NOMO-1 (cell line): Measurements from ENCODE around the gene RNF224.
"Not testable (repeated sequence)": the region's sequence is repeated elsewhere in the genome, so short reads cannot be mapped to it uniquely, and the experiment has no call there.

ENCODE experiments used
- DNase-seq, 2 experiments: peaks; one replicate each; lab custom pipeline; 2025; ENCODE audit not compliant: unreplicated experiment in 2 of 2; lab: John Stamatoyannopoulos, UW

The RNF224 gene

GRCh38 chr9:137236936-137237421 lies 9.7 kb downstream of the RNF224 start:
- DNase-seq = no peak

- no peak for DNase-seq
Observed at GRCh38 chr9:137237759-137238726, 10.7 kb downstream of the RNF224 start.

- not testable (repeated sequence) for DNase-seq
Observed at GRCh38 chr9:137239541-137240200, 12.4 kb downstream of the RNF224 start.

GRCh38 chr9:137240318-137240840 lies 13.1 kb downstream of the RNF224 start:
- DNase-seq = peak; percentile 85 to 88

GRCh38 chr9:137240841-137241489 lies 13.7 kb downstream of the RNF224 start, which contains the start of gene TUBB4B:
TUBB4B (plus strand) TSS chr9:137241287; CDS start chr9:137241361, 74 bp downstream.
- peak; percentile 100 for DNase-seq

- peak; percentile 47 to 74 for DNase-seq
Observed at GRCh38 chr9:137241490-137242268, 14.4 kb downstream of the RNF224 start.

- no peak for DNase-seq
Observed at GRCh38 chr9:137242269-137243203, 15.2 kb downstream of the RNF224 start.

- DNase-seq = not testable (repeated sequence)
Observed at GRCh38 chr9:137243266-137243625, 15.9 kb downstream of the RNF224 start.

GRCh38 chr9:137243626-137244485 lies 16.6 kb downstream of the RNF224 start:
- no peak for DNase-seq

- DNase-seq = no peak
Observed at GRCh38 chr9:137244486-137245449, 17.5 kb downstream of the RNF224 start.

- no peak for DNase-seq
Observed at GRCh38 chr9:137245450-137246421, 18.4 kb downstream of the RNF224 start.

- DNase-seq = no peak
Observed at GRCh38 chr9:137247135-137247915, 20.0 kb downstream of the RNF224 start.

- DNase-seq = no peak
Observed at GRCh38 chr9:137247916-137248175, 20.5 kb downstream of the RNF224 start.

- DNase-seq = no peak
Observed at GRCh38 chr9:137250329-137251193, 23.3 kb downstream of the RNF224 start.

- DNase-seq = no peak
Observed at GRCh38 chr9:137251194-137251461, 23.8 kb downstream of the RNF224 start, which contains the start of gene STPG3. STPG3 (plus strand) TSS chr9:137251286; CDS start chr9:137251287, 1 bp downstream.
